HG03108 (cell line): ENCODE results near the gene SNUPN.
"Not testable (repeated sequence)": the region's sequence is repeated elsewhere in the genome, so short reads cannot be mapped to it uniquely, and the experiment has no call there.

ENCODE experiments used
- ATAC-seq: cut with Tn5 transposase; IDR thresholded peaks from one replicate; pipeline ENCODE4 v1.9.1; 2021; ENCODE audit warnings: moderate library complexity; ENCODE audit not compliant: unreplicated experiment

SNUPN gene

DNA sequence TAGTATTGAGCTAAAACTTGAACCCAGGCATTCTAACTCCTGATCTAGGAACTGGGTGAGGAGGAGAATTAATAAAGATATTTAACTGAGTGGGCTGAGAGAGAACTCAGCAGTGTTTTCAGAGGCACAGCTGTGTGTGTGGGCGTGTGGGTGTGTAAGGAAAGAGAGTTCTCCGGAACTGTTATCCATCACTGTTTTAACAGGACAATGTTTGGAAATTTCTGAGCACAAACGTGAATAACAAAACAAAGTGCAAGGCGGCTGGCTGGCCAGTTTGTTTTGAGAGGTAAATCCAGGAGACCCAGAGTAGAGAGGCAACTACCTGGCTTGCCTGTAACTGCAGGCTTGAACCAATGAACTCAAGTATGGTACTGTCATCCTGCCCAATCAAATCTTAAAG is 41.4 kb downstream of the SNUPN start:
- no peak for ATAC-seq

- ATAC-seq, result no peak
Measured at GRCh38 chr15:75583701-75584100, 41.8 kb downstream of the SNUPN start.

DNA sequence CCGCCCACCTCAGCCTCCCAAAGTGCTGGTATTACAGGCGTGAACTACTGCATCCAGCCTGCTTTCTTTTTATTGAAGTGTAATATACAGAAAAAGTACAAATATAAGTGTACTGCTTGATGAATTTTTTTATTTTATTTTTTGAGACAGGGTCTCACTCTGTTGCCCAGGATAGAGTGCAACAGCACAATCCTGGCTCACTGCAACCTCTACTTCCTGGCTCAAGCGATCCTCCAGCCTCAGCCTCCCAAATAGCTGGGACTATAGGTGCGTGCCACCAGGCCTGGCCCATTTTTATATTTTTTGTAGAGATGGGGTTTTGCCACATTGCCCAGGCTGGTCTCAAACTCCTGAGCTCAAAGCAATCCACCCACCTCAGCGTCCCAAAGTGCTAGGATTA is 42.6 kb downstream of the SNUPN start:
- not testable (repeated sequence) for ATAC-seq

GRCh38 chr15:75578948-75579920 is 46.3 kb downstream of the SNUPN start, which contains the start of gene PTPN9:
PTPN9 (minus strand) TSS chr15:75579315; CDS start chr15:75578776, 539 bp downstream.
- ATAC-seq, result peak; percentile 60

- peak; percentile 40 for ATAC-seq
Measured at GRCh38 chr15:75578173-75578947, 47.2 kb downstream of the SNUPN start.

DNA sequence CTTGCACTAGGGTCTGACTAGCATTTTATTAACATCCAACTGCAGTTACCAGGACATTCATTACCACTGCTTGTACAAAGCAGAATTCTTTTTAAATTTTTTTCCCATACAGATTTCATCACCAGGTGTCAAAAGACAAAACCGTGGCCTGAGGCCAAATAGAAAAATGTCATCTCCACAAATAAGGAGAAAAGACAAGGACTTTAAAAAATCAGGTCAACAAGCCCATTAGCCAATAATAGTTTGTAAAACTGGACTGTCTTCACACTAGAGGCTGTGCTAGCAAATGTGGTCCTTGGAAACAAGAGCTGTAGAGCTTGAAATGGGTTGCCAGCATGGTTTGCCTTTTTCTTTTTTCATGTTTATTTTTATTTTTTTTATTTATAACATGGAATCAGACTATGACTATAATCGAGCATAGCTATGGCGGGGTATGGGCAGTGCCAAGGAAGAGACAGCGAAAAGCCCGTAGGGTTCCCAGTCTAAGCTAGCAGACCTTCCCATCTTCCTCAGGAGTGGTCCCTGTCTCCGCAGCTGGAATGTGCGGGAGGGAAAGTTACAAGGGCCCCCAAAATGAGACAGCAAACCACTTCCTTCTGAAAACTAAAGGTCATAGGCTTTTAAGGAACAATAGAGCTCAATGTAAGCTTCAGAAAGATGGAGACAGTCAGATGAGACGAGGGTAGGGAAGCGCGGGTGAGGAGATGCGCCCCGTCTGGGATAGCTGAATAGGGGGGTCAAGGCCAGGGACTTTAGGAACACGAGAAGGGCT is 47.9 kb downstream of the SNUPN start:
- peak; percentile 5 for ATAC-seq

DNA sequence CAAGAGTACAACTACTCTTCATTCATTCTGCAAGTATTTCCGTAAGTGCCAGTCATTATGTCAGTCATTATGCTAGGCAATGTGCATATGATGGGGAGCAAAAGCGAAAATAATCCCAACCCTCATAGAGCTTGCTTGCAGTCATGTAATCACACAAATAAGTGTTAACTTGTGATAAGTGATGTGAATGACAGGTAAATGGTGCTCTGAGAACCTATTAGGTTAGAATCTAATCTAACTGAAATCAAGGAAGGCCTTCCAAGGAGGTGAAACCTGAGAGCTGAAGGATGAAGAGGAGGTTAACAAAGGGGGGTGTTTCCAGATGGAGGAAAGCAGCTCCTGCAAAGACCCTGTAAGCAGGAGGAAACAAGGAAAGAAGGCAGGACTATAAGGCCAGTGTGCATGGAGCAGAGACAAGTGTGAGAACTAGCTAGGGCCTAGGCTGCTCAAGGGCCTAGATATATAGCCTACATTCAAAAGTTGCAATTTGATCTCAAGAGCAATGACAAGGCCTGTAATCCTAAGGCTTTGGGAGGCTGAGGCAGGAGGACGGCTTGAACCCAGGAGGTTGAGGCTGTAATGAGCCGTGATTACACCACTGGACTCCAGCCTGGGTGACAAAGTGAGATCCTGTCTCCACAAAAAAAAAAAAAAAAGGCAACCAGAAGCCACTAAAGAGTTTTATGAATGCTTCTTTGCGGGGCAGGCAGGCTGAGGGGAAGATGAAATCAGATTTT is 51.7 kb downstream of the SNUPN start:
- no peak for ATAC-seq

DNA sequence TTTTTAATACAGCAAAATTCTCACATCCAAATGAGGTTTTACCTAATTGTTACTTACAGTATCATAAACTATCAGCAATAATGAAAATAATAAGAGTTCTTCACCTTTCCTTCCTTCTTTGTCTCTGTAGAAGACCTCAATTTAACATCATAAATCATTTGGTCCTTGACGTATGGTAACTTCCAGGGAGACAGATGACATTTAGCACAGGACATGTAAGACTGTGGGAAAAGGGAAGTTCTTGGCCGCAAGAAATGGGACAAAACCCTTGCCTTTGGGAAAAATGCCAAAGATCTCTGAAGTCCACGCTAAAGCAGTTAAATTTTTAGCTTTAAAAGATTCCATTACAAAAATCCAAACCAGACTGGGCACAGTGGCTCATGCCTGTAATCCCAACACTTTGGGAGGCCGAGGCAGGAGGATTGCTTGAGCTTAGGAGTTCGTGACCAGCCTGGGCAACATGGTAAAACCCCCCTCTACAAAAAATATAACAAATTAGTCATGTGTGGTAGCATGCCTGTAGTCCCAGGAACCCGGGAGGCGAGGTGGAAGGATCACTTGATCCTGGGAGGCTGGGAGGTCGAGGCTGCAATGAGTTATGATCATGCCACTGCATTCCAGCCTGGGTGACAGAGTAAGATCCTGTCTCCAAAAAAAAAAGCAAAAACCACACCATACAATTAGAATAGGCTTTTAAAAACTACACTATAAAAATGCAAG is 55.2 kb downstream of the SNUPN start:
- ATAC-seq, result no peak

GRCh38 chr15:75565062-75565970 is 60.2 kb downstream of the SNUPN start:
- ATAC-seq, result no peak

GRCh38 chr15:75561888-75562287 is 63.6 kb downstream of the SNUPN start:
- ATAC-seq, result no peak

DNA sequence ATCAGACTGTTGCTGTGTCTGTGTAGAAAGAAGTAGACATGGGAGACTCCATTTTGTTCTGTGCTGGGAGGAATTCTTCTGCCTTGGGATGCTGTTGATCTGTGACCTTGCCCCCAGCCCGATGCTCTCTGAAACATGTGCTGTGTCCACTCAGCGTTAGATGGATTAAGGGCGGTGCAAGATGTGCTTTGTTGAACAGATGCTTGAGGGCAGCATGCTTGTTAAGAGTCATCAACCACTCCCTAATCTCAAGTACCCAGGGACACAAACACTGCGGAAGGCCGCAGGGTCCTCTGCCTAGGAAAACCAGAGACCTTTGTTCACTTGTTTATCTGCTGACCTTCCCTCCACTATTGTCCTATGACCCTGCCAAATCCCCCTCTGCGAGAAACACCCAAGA is 66.2 kb downstream of the SNUPN start:
- ATAC-seq, result not testable (repeated sequence)

GRCh38 chr15:75558955-75559354 is 66.6 kb downstream of the SNUPN start:
- not testable (repeated sequence) for ATAC-seq

DNA sequence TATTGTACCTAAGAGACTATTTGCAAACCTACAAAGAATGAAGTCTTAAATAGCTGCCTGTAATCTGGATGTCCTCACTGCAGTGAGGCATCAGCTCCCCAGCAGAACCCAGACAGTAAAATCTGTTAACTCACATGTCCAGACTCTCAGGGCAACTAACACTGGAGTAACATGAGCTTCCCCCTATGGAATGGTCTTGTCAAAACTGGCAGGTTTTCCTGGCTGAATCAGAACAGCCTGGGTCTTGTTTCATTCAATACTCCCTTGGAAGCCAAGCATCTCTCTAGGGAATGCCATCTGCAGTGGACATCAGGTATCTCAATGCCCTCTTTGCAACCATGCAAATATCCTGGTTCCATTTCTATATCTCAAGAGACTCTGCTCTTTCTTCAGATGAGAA is 70.8 kb downstream of the SNUPN start:
- ATAC-seq, result no peak

- no peak for ATAC-seq
Measured at GRCh38 chr15:75553659-75554058, 71.9 kb downstream of the SNUPN start.

- ATAC-seq, result no peak
Measured at GRCh38 chr15:75551091-75551490, 74.4 kb downstream of the SNUPN start.
